GM12878 (cell line): ENCODE data around the gene DLG4. TPM values are rescaled to one million over a fixed set of nuclear protein-coding genes. Genes with fewer than 3 reads are reported as not detected.

Source experiments
- BCL11A ChIP-seq: IDR thresholded peaks from 2 replicates; pipeline ENCODE4 v1.6.1; 2011; ENCODE audit warnings: low read depth, low read length
- BCL3 ChIP-seq: IDR thresholded peaks from 2 replicates; pipeline ENCODE4 v1.6.1; 2011; ENCODE audit warnings: borderline replicate concordance, low read depth, mild to moderate bottlenecking, moderate library complexity, low read length; ENCODE audit not compliant: insufficient read depth, poor library complexity, severe bottlenecking
- BMI1 ChIP-seq: fragments of 450-650 bp; IDR thresholded peaks from 2 replicates; pipeline ENCODE4 v1.6.1; 2016; ENCODE audit warnings: mild to moderate bottlenecking, moderate library complexity, borderline replicate concordance
- CEBPB ChIP-seq, 2 experiments: fragments of 150-350 bp in 1 of 2; IDR thresholded peaks; 2 replicates each; pipeline ENCODE4 v1.6.1; 2012 to 2014; ENCODE audit warnings: low read depth in 2 of 2, low read length in 2 of 2, borderline replicate concordance in 1 of 2, inconsistent platforms in 1 of 2
- CUX1 ChIP-seq: IDR thresholded peaks from 2 replicates; pipeline ENCODE4 v1.6.1; 2012; ENCODE audit warnings: improper control_type of control experiment, low read depth, low read length; ENCODE audit not compliant: insufficient replicate concordance
- EZH2 ChIP-seq: IDR thresholded peaks from 2 replicates; pipeline ENCODE4 v1.6.1; 2012; ENCODE audit warnings: low read depth, mild to moderate bottlenecking, control low read depth, inconsistent platforms, low read length, borderline replicate concordance; ENCODE audit not compliant: control insufficient read depth
- GABPA ChIP-seq: IDR thresholded peaks from 2 replicates; pipeline ENCODE4 v1.6.1; 2014; ENCODE audit warnings: antibody characterized with exemption, low read depth, mild to moderate bottlenecking, inconsistent platforms
- LARP7 ChIP-seq: fragments of 450-650 bp; IDR thresholded peaks from 2 replicates; pipeline ENCODE4 v1.6.1; 2017; ENCODE audit warnings: mild to moderate bottlenecking
- NR2F1 ChIP-seq: fragments of 450-650 bp; conservative IDR thresholded peaks from 2 replicates; pipeline ENCODE4 v1.6.1; 2017; ENCODE audit warnings: mild to moderate bottlenecking
- PKNOX1 ChIP-seq: fragments of 450-650 bp; IDR thresholded peaks from 2 replicates; pipeline ENCODE4 v1.6.1; 2016; ENCODE audit warnings: mild to moderate bottlenecking
- PML ChIP-seq: IDR thresholded peaks from 2 replicates; pipeline ENCODE4 v1.6.1; 2012; ENCODE audit warnings: low read length, inconsistent platforms
- SIX5 ChIP-seq: IDR thresholded peaks from 2 replicates; pipeline ENCODE4 v1.6.1; 2011; ENCODE audit warnings: mild to moderate bottlenecking, low read depth, low read length, moderate library complexity; ENCODE audit not compliant: severe bottlenecking
- SMAD1 ChIP-seq: fragments of 450-650 bp; IDR thresholded peaks from 2 replicates; pipeline ENCODE4 v1.6.1; 2018; ENCODE audit warnings: mild to moderate bottlenecking, low read depth; ENCODE audit not compliant: partially characterized antibody
- ZBTB40 ChIP-seq: fragments of 450-650 bp; IDR thresholded peaks from 2 replicates; pipeline ENCODE4 v1.6.1; 2016; ENCODE audit warnings: mild to moderate bottlenecking, moderate library complexity, borderline replicate concordance
- polyA plus RNA-seq, 11 experiments: library from polyadenylated mRNA; depleted of rRNA in 4 of 11; unstranded in 6 of 11; stranded (reverse) in 5 of 11; fragments of >200 nt; fragmentation: Nextera tagmentation in 4 of 11; fragmentation: Illumina TruSeq in 1 of 11; extraction: Ambion mirVana in 4 of 11; extraction: Trizol in 1 of 11; gene quantifications; 1 replicate in 1 of 11; 2 replicates in 10 of 11; pipeline versions ENCODE4 v1.2.1 to v1.2.3, GENCODE V29; 2011 to 2016; ENCODE audit warnings: inconsistent platforms in 2 of 11, missing spikeins in 2 of 11, low read depth in 1 of 11
- total RNA-seq, 4 experiments: library from RNA; depleted of rRNA in 3 of 4; stranded (reverse); fragments of >200 nt in 3 of 4; fragmentation: Illumina TruSeq in 1 of 4; extraction: Trizol in 1 of 4; gene quantifications; 2 replicates each; pipeline versions ENCODE4 v1.2.1 to v1.2.3, GENCODE V29; 2013 to 2021

Gene DLG4
- total and polyA plus RNA-seq, 10 of the 15 experiments (the other 5 are each of a cell fraction or from before 2014, with no cell fraction given) = 0.07 to 4.1 (median 1.3) TPM

GRCh38 chr17:7239091-7240027 lies 19.7 kb upstream of the DLG4 start, which contains the start of gene PHF23 (continued):
- TF ChIP-seq PKNOX1 (peak; percentile 58; the same call in 1 of the 2 replicates), CEBPB (IDR thresholded peaks at IDR 0.05; ENCODE audit: borderline replicate concordance in 1 of 2, low read depth in 2 of 2, low read length in 2 of 2) (no peak), SIX5 (peak; percentile 88), ZBTB40 (peak; percentile 97), SMAD1 (no peak), NR2F1 (no peak), PML (no peak; the same call in 1 of the 2 replicates), CUX1 (no peak), GABPA (peak; percentile 95), BCL11A (no peak), LARP7 (peak; percentile 60; the same call in 1 of the 2 replicates), EZH2 (no peak), BCL3 (peak; percentile 30), BMI1 (no peak)
